Ecto neural progenitor cell (in vitro differentiated cells): Measurements from ENCODE around the gene ERAL1.
A peak's percentile ranks its signal among the peaks of the same experiment; 100 is the strongest.
"Not testable (repeated sequence)": the region's sequence is repeated elsewhere in the genome, so short reads cannot be mapped to it uniquely, and the experiment has no call there.

Source experiments
- DNase-seq: peaks from one replicate; pipeline ENCODE4 v3.0.0-alpha.2; 2018; ENCODE audit warnings: low spot score

The ERAL1 gene

DNA sequence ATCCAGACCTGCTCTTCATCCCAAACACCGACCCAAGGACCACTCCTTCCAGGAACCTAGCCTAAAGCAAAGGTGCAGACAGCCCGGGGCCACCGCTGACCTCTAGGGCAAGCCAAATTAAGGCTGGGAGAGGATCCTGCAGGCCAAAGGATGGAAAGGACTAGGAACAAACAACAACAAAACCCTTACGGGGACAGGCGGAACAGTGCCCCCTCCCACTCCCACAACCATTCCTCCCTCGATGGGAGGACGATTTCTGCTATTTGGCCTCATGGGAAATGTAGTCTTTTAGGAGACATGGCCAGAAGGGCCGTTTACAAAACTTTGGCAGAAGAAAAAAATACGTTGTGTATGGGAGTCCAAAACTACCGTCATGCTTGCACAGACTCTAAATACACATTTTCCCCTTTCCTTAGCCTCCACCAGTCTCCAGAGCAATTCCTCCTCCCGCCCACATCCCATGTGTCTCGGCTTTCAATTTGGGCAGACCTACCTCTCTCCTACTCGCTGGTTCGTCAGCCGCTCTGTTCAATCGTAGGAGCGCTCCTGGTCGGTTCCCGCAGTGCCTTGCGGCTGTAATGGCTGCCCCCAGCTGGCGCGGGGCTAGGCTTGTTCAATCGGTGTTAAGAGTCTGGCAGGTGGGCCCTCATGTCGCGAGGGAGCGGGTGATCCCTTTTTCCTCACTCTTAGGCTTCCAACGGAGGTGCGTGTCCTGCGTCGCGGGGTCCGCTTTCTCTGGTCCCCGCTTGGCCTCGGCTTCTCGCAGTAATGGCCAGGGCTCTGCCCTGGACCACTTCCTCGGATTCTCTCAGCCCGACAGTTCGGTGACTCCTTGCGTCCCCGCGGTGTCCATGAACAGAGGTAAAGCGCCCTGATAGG lies at the start of gene ERAL1:
TSS of gene ERAL1 (plus strand) at position 560 of the 879 bp plus-strand sequence. CDS start at position 579, 19 bp downstream.
- DNase-seq = peak; percentile 94

GRCh38 chr17:28807925-28808634 lies 46.7 kb upstream of the ERAL1 start:
- DNase-seq = peak; percentile 29

DNA sequence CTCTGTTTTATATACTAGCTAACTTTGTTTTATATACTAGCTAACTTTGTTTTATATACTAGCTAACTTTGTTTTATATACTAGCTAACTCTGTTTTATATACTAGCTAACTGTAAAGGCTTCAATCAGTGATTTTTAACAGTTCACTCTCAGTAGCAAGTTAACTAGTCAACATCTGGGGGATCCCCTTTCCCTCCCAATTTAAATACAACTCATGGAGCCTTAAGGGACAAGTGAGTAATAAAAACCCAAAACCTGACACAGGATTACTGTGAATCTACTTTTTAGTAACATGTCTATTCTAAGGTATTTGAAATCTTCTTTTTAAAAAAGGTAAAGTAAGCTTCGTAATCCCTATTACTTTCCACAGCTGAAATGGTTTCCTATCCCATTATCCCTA lies 44.4 kb upstream of the ERAL1 start:
- no peak for DNase-seq

DNA sequence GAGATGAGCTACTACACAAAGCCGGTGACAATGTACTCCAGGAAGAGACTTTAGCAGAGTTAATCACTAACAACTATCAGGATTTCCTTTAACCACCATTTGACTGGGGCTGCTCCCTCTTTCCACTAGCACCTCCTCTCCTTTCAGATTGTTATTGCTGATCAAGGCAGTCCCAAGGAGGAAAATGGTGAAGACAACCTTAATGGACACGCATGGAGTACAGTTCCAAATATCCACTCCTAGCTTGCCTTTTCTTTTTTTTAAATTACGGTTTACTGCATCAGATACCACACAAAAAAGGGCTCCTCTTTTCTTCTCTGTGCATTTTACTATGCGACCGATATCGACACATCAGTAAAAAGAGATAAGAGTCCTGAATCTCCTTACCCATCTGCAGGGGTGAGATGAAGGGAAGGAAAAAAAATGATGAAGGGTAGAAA lies 43.1 kb upstream of the ERAL1 start:
- no peak for DNase-seq

DNA sequence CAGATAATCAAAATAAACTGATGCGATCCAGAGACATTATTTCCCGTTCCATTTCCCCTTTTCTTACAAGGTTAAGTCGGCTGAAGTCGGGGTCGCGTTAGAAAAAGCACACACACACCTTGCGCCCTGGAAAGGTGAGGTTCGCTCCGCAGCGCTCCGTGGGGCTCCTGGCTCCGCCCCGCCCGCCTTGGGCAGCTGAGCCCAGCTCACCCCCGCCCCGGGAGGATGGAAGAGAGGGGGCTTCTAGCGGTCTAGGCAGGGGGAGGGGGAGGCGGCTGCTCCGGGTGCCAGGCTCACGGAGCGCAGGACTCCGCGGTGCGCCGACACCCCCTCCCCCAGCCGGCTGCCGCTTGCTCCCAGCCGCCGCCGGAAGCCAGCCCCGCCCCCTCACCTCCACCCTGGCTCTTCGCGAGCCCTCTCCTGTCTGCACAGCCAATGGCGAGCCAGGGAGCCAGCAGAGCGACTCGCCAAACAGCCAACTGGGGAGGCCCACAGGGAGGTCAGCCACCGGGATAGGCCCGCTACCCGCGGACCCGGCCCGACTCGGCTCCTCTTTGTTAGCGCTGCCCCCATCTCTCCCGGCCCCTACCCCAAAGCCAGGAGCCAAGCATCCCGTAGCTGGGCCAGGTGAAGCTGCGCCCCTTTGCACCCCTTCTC lies 42.6 kb upstream of the ERAL1 start:
- DNase-seq = peak; percentile 100

DNA sequence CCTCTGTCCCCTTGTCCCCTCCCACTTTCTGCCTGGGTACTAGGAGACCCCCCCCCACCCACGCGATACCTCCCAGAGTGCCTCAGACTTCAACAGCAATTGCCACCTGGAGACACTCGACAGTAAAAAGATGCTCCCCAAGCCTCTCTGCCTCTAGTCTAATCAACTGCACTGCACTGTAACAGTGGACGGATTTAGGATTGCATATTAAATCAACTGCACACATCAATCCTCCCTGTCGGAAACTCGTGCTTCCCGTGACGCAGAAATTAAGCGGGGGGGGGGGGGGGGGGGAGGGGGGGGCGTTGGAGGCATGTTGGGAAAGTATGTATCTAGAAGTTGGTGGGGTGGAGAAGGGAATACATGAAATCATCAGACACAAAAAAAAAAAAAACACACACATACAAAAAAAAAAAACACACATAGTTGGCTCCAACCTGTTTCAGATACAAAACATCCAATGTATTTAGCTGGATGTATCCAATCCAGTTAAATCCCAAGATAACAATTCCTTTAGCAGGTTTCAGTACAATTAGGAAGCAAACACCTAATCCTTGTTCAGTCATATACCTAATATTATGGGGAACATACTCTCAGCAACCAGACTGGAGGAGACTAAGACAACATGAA lies 42.0 kb upstream of the ERAL1 start:
- DNase-seq = no peak

DNA sequence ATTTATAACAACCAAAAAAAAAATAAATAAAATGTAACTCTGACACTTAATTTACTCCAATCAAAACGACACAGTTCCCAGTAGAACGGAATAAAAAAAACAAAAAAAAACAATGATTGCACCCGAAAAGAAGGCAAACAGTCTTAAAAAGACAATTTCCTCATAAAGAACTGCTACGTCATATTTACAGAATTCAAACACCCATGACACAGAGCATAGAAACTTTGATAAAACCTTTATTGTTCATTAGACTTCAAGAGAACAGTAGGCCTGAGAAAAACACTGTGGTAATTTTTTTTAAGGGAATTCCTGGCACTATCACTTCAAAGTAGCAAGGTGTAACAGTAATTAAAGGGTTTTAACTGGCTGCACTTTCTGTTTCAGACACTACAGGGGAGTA lies 38.3 kb upstream of the ERAL1 start:
- DNase-seq = no peak

DNA sequence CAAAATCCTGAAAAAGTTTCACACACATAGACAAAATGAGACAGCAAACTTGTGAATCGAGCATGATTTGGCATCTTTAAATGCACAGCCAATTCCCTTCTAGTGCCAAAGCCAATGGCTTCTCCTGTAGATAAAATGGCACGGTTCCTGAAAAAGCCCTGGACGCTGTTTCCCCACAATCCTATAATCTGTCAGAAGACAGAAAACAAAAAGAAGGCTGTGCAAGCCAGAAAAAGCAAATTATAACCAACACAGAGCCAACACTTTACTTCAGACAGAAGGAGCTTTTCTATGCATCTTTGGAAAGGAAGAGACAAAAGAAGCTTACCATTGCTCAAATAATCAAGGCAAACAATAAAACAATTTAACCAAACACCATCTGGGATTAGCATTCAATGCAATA lies 36.0 kb upstream of the ERAL1 start:
- DNase-seq = no peak

- no peak for DNase-seq
Measured at GRCh38 chr17:28819582-28819981, 35.2 kb upstream of the ERAL1 start.

DNA sequence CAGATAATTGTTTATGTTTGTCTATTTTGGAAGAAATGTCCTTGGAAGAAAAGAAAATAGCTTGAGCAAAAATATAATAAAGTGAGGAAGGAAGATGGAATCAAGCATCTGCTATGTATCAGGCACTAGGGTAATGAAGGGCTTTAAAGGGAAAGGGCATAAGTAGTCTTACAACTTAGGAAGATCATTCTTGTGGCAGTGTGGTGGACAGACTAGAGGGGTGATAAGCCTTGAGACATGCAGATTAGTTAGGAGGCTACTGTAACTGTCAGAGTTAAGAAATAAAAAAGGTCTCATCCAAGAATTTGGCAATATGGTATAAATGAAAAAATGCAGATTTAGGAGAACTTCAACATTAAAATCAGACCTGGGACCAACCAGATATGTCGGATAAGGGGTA lies 27.1 kb upstream of the ERAL1 start:
- DNase-seq = no peak

DNA sequence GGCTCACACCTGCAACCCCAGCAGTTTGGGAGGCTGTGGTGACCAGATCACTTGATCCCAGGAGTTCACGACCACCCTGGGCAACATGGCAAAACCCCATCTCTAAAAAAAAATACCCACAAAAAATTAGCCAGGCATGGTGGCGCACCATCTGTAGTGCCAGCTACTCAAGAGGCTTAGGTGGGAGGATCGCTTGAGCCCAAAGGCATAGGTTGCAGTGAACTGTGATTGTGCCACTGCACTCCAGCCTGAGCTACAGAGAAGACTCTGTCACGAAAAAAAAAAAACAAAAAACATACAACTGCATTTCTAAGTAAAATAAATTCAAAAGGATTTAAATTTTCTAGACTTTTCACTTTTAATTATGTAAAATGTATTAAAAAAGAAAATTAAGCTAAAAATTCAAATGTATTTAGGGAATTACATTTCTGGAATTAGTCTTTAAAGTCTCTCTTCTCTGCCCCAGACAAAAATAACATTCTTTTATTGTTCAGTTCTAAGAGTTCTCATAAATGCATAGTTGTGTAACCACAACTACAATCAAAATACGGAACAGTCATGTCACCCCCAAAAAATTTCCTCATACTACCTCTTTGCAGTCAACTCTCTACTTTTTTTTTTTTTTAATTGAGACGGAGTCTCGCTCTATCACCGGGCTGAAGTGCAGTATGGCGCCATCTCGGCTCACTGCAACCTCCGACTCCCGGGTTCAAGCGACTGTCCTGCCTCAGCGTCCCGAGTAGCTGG lies 26.3 kb upstream of the ERAL1 start:
- DNase-seq = no peak

DNA sequence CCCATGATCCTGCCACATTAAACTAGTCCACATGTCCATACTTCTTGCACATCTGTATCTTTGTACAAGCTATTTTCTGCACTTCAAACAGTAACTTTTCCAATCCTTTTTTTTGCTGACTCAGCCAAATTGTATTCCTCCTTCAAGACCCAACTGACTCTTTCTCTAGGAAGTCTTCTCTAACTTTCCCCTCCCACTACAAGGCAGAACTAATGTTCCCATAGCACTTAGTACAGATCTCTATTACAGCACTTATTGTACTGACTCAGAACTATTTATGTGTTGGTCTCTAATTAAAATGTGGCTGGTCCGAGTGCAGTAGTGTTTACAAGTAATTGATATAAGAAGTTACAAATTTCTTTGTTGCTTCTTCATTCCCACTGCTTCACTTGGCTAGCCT lies 20.4 kb upstream of the ERAL1 start:
- DNase-seq = no peak

GRCh38 chr17:28836541-28836940 lies 18.3 kb upstream of the ERAL1 start:
- not testable (repeated sequence) for DNase-seq

DNA sequence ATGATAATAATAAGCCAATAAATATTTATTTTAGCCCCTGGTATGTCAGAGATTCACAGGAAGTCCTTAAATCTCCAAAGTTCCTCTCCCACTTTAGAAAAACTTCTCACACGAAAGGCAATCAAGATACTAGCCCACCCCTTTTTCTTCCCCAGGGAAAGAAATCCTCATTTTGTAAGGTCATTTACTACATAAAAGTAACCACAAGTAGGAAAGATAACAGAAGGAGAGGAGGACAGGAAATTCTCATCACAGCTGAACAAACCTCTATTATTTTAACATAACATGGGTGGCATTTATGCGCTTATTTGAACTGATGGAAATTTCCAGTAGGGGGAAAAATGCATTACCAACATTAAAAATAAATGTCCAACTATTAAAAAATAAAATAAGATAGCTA lies 15.6 kb upstream of the ERAL1 start:
- no peak for DNase-seq

- DNase-seq = no peak
Measured at GRCh38 chr17:28841901-28842281, 12.9 kb upstream of the ERAL1 start.

DNA sequence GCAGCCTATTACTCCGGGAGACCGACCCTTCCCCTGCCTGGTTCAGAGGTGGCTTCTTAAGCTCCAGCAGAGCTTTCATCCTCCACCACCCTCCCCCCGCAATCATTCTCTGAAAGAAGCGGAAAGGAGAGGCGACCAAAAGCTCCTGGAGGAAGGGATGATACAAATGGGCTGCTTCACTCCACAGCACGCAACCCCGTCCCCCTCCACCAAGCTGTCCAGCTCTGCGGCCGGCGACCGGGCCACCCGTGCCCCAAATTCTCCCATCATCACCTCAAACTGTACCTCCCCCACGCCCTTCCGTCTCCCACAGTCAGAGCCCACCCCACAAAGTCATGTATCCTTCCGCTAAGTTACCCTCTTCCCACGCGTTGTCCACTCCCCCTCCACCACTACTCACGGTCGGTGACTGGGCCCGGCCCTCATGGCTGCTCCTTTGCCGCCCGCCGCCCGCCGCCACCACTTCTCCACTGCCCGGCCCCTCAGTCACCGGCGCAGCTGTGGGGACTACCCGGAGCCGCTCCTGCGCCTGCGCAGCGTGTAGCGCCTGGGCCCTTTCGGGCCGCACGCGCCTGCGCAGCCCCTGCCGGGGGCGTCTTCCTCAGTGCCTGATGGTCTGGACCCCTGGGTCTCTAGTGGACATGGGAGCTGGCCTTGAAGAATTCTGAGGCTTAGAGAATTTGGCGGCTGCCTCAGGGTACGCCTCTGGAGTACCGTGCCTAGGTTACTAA lies 12.4 kb upstream of the ERAL1 start, which contains the start of gene FAM222B:
TSS of gene FAM222B (minus strand) at position 509 of the 731 bp plus-strand sequence. CDS start 76,123 bp downstream, outside the sequence.
- peak; percentile 97 for DNase-seq

- DNase-seq = no peak
Measured at GRCh38 chr17:28843816-28844148, 11.0 kb upstream of the ERAL1 start.

DNA sequence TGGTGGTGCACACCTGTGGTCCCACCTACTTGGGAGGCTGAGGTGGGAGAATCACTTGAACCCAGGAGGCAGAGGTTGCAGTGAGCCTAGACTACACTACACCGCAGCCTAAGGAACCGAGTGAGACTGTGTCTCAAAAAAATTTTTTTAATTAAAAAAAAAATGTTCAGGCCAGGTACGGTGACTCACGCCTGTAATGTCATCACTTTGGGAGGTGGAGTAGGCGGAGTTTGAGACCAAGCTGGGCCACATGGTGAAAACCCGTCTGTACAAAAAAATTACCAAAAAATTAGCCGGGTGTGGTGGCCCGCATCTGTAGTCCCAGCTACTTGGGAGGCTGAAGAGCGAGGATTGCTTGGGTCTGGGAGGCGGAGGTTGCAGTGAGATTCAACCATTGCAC lies 8.6 kb upstream of the ERAL1 start:
- DNase-seq = no peak

- DNase-seq = not testable (repeated sequence)
Measured at GRCh38 chr17:28846699-28847098, 8.1 kb upstream of the ERAL1 start.

GRCh38 chr17:28848667-28849066 lies 6.1 kb upstream of the ERAL1 start:
- DNase-seq = not testable (repeated sequence)

- DNase-seq = no peak
Measured at GRCh38 chr17:28849281-28849680, 5.5 kb upstream of the ERAL1 start.
